ENCODE data around the gene SCT.

- TF ChIP-seq, protein P1, sequence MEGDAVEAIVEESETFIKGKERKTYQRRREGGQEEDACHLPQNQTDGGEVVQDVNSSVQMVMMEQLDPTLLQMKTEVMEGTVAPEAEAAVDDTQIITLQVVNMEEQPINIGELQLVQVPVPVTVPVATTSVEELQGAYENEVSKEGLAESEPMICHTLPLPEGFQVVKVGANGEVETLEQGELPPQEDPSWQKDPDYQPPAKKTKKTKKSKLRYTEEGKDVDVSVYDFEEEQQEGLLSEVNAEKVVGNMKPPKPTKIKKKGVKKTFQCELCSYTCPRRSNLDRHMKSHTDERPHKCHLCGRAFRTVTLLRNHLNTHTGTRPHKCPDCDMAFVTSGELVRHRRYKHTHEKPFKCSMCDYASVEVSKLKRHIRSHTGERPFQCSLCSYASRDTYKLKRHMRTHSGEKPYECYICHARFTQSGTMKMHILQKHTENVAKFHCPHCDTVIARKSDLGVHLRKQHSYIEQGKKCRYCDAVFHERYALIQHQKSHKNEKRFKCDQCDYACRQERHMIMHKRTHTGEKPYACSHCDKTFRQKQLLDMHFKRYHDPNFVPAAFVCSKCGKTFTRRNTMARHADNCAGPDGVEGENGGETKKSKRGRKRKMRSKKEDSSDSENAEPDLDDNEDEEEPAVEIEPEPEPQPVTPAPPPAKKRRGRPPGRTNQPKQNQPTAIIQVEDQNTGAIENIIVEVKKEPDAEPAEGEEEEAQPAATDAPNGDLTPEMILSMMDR (IDR thresholded peaks at IDR 0.05) = no peak
- no peak for TF ChIP-seq POLR2A (IDR thresholded peaks at IDR 0.05)
These were observed 30.7 kb upstream of the SCT start for GRCh38 chr11:657691-658126.
